ENCODE data around the gene PTDSS2.

DNA sequence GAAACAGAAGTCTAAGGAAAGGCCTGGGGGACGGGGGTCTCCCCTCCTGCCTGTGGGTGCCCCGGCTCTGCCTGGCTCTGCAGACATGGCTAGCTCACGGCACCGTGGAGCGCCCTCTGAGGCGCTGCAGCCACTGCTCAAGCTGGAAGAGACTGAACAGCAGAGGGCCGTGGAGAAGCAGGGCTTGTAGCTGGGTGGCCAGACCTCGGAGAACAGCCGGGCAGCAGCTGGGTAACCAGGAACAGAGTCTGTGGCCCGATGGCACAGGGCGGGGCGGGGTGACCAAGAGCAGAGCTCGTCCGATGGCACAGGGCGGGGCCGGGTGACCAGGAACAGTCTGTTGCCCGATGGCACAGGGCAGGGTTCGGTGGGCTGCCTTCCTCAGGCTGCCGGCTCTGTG is 38.9 kb downstream of the PTDSS2 start:
- TF ChIP-seq, protein P1, sequence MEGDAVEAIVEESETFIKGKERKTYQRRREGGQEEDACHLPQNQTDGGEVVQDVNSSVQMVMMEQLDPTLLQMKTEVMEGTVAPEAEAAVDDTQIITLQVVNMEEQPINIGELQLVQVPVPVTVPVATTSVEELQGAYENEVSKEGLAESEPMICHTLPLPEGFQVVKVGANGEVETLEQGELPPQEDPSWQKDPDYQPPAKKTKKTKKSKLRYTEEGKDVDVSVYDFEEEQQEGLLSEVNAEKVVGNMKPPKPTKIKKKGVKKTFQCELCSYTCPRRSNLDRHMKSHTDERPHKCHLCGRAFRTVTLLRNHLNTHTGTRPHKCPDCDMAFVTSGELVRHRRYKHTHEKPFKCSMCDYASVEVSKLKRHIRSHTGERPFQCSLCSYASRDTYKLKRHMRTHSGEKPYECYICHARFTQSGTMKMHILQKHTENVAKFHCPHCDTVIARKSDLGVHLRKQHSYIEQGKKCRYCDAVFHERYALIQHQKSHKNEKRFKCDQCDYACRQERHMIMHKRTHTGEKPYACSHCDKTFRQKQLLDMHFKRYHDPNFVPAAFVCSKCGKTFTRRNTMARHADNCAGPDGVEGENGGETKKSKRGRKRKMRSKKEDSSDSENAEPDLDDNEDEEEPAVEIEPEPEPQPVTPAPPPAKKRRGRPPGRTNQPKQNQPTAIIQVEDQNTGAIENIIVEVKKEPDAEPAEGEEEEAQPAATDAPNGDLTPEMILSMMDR (IDR thresholded peaks at IDR 0.05; ENCODE audit: low read depth, low read length, missing input control): no peak
- no peak for TF ChIP-seq SP1 (IDR thresholded peaks at IDR 0.05)
- TF ChIP-seq RAD21 (IDR thresholded peaks at IDR 0.05): no peak
- TF ChIP-seq TAF1 (conservative IDR thresholded peaks at IDR 0.05): no peak
- TF ChIP-seq MAX (IDR thresholded peaks at IDR 0.05): no peak
- no peak for TF ChIP-seq ZBTB33 (IDR thresholded peaks at IDR 0.05)
- TF ChIP-seq, protein P2, sequence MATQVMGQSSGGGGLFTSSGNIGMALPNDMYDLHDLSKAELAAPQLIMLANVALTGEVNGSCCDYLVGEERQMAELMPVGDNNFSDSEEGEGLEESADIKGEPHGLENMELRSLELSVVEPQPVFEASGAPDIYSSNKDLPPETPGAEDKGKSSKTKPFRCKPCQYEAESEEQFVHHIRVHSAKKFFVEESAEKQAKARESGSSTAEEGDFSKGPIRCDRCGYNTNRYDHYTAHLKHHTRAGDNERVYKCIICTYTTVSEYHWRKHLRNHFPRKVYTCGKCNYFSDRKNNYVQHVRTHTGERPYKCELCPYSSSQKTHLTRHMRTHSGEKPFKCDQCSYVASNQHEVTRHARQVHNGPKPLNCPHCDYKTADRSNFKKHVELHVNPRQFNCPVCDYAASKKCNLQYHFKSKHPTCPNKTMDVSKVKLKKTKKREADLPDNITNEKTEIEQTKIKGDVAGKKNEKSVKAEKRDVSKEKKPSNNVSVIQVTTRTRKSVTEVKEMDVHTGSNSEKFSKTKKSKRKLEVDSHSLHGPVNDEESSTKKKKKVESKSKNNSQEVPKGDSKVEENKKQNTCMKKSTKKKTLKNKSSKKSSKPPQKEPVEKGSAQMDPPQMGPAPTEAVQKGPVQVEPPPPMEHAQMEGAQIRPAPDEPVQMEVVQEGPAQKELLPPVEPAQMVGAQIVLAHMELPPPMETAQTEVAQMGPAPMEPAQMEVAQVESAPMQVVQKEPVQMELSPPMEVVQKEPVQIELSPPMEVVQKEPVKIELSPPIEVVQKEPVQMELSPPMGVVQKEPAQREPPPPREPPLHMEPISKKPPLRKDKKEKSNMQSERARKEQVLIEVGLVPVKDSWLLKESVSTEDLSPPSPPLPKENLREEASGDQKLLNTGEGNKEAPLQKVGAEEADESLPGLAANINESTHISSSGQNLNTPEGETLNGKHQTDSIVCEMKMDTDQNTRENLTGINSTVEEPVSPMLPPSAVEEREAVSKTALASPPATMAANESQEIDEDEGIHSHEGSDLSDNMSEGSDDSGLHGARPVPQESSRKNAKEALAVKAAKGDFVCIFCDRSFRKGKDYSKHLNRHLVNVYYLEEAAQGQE (IDR thresholded peaks at IDR 0.05): no peak
- TF ChIP-seq HNF4A (conservative IDR thresholded peaks at IDR 0.05): no peak
- TF ChIP-seq ATF3 (IDR thresholded peaks at IDR 0.05): no peak
- no peak for TF ChIP-seq JUND (IDR thresholded peaks at IDR 0.05)
- TF ChIP-seq GABPA (IDR thresholded peaks at IDR 0.05 in 1 of 2, conservative IDR thresholded peaks at IDR 0.05 in 1 of 2): no peak
- TF ChIP-seq HNF4G (IDR thresholded peaks at IDR 0.05): no peak
